Loucy (cell line): ENCODE data around the gene OSBPL8.

Experiments
- EZH2phosphoT487 ChIP-seq: fragments of 200-600 bp; IDR thresholded peaks from 2 replicates; pipeline ENCODE4 v1.6.1; 2018; ENCODE audit warnings: antibody characterized with exemption, mild to moderate bottlenecking, moderate library complexity, borderline replicate concordance
- TF ChIP-seq, protein P1 (sequence below): fragments of 200-600 bp; sonication (generic); conservative IDR thresholded peaks from 2 replicates; pipeline ENCODE4 v1.5.1; 2014; ENCODE audit warnings: mild to moderate bottlenecking, antibody characterized with exemption, low read length

DNA sequence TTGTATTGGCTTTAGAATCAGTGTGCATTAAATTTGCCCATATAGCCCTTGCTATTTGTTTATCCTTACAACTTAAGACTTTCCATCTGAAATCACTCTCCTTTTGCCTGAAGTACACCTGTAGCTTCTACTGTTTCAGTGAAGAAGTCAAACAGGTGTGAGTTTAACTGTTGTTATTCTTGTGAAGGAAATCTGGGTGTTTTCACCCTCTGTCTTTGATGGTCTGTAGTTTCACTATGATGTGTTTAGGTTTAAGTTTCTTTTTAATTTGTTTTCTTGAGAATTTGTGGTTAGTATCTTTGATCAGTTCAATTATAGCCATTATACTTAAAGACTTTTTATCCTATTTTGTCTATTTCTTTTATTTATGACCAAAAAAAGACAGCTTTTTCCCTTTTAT lies 142.5 kb downstream of the OSBPL8 start:
- TF ChIP-seq, protein P1, sequence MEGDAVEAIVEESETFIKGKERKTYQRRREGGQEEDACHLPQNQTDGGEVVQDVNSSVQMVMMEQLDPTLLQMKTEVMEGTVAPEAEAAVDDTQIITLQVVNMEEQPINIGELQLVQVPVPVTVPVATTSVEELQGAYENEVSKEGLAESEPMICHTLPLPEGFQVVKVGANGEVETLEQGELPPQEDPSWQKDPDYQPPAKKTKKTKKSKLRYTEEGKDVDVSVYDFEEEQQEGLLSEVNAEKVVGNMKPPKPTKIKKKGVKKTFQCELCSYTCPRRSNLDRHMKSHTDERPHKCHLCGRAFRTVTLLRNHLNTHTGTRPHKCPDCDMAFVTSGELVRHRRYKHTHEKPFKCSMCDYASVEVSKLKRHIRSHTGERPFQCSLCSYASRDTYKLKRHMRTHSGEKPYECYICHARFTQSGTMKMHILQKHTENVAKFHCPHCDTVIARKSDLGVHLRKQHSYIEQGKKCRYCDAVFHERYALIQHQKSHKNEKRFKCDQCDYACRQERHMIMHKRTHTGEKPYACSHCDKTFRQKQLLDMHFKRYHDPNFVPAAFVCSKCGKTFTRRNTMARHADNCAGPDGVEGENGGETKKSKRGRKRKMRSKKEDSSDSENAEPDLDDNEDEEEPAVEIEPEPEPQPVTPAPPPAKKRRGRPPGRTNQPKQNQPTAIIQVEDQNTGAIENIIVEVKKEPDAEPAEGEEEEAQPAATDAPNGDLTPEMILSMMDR = no peak
- TF ChIP-seq EZH2phosphoT487 = no peak
